CD4-positive, alpha-beta T cell treated with Interleukin-17A for 4 hours (primary cell): ENCODE results near the gene RITA1.
"Not testable (repeated sequence)": the region's sequence is repeated elsewhere in the genome, so short reads cannot be mapped to it uniquely, and the experiment has no call there.

Source experiments
- DNase-seq: peaks from one replicate; pipeline ENCODE4 v3.0.0-alpha.2; 2020; ENCODE audit warnings: mixed read lengths

The RITA1 gene

DNA sequence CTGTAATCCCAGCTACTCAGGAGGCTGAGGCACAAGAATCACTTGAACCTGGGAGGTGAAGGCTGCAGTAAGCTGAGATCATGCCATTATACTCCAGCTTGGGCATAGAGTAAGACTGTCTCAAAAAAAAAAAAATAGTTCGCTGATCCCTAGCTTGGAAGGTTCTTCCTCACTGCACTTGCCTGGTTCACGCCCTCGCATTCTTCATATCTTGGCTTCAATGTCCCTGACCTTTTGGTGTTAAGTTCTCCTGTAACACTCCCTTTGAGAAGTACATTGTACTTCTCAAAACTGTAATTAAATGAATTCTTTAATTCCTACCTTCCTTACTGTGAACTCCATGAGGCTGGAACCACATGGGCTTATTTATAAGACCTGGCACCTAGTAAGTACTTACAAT is 19.3 kb downstream of the RITA1 start:
- DNase-seq: no peak

DNA sequence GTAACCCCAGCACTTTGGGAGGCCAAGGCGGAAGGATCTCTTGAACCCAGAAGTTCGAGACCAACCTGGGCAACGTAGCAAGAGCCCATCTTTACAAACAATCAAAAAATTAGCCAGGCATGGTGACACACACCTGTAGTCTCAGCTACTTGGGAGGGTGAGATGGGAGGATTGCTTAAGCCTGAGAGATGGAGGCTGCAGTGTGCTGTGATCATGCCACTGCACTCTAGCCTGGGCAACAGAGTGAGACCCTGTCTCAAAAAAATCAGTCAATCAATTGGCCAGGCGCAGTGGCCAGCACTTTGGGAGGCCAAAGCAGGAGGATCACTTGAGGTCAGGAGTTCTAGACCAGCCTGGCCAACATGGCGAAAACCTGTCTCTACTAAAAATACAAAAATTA is 21.3 kb downstream of the RITA1 start:
- DNase-seq: not testable (repeated sequence)

DNA sequence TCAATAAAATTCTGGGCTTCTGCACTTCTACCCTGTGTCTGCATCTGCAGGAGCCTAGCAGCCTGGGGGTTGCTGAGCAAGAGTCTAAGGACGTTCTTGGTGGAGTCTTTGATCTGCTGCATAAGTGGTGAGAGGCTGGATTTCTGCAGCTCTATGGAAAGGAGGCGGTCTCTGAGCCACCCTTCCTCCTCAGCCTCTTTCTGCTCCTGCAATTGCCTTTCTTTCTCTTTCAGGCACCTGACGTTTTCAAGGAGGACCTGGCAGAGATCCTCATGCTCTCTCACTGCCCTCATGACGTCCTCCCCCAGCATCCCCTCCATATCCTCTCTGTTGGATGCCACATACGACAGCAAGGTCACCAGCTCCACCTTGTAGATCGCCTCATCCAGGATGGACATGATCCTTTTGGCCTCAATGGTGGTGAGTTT is 22.1 kb downstream of the RITA1 start:
- peak; percentile 35 for DNase-seq

- peak; percentile 47 for DNase-seq
These were observed 22.8 kb downstream of the RITA1 start for GRCh38 chr12:113208041-113208934.

GRCh38 chr12:113211160-113211559 is 25.6 kb downstream of the RITA1 start:
- DNase-seq: no peak

GRCh38 chr12:113214895-113215400 is 29.4 kb downstream of the RITA1 start:
- no peak for DNase-seq

- no peak for DNase-seq
These were observed 30.5 kb downstream of the RITA1 start for GRCh38 chr12:113216027-113216426.

DNA sequence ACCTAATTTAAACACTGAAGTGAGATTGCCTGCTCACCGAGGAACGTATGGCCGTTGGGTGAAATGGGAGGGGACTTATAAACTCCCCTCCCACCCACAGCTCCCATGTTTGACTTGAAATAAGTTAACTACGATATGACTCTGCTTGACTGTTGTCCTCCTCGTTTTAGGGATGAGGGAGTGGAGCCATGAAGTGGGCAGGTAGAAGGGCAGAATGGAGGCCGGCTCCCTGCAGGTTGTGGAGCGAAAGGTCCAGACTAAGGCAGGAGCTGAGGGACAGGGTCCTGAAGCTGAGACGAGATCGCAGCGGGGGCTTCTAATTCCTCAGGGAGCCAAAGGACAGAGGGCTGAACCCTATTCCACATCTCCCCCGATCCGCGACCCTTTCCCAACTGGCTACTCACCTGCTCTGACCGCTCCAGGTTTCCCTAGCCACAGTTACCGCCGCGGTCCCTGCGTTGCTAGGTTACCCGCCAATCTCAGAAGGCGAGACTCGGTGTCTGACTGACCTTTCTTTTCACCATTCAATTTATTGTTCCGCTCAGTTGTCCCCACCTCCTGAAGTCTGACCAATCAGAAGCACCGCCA is 35.2 kb downstream of the RITA1 start:
- DNase-seq: no peak

- DNase-seq: peak; percentile 99
These were observed 35.9 kb downstream of the RITA1 start, which contains the start of gene TPCN1 for GRCh38 chr12:113221181-113221996. TSS of gene TPCN1 (plus strand) at chr12:113221464. CDS start at chr12:113226853, 5,389 bp downstream.

DNA sequence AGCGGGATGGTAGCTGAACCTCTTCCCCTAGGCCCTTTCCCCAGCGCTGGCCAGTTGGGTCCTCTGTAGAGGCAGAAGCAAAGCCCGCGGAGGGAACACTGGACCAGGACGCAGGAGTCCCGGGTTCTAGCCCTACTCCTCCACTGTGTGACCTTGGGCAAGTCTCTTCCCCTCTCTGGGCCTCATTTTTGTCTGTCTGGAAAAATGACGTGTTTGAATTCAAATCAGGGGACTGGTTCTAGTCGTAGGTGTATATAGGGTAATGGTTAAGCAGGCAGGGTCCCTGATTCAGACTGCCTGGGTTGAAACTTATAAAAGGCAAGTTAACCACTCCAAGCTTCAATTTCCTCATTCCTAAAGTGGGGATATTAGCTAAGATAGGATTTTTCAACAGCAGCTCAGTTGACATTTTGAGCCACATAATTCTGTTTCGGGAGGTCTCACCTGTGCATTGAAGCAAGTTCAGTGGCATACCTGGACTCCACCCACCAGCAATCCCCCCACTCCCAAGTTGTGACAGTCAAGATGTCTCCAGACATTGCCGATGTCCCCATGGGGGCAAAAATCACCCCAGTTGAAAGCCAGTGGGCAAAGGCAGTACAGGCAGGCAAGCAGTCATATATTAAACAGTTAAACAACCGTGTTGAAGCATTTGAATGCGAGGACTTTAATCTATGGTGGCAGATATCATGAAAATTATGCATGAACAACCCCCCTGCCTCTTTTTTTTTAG is 36.6 kb downstream of the RITA1 start:
- DNase-seq: peak; percentile 22

DNA sequence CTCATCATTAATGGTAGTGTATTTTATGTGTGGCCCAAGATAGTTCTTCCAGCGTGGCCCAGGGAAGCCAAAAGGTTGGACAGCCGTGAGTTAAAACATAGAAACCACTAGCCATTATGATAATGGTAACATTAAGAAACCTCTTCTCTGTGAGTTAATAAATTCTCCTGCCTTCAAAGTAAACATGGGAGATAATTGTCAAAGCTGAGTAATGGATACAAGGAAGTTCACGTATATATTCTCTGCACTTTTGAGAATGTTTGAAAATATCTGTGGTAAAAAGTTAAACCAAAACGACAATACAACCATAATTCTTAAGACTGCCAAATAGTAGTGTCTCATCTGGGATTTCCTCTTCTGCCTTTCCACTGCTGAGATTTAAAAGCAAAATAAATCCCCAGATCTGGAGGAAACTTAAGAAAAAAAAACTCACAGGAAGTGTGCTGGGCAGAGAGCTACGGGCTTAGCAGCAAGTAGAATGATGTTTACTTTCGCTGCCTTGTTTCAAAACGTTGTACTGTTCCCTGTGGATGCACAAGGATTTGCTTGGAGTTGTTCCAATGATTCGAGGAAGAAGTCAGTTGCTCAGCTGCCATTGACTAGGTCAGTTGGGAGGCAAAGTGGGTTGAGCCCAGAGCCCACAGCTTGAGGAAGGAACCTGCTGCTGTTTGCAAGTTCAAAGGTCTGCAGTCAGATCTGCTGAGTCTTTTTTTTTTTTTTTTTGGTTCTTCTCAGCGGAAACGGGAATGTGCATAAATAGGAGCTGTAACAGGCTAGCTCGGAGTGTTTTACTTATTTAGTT is 37.4 kb downstream of the RITA1 start:
- peak; percentile 37 for DNase-seq

DNA sequence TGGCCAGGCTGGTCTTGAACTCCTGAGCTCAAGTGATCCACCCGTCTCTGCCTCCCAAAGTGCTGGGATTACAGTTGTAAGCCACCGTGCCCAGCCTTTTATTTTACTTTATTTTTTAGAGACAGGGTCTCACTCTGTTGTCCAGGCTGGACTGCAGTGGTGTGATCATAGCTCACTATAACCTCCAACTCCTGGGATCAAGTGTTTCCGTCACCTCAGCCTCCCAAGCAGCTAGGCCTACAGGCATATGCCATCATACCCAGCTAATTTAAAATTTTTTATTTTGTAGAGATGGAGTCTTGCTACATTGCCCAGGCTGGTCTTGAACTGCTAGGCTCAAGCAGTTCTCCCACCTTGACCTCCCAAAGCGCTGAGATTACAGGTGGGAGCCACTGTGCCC is 39.4 kb downstream of the RITA1 start:
- DNase-seq: no peak

GRCh38 chr12:113226696-113227568 is 41.4 kb downstream of the RITA1 start:
- no peak for DNase-seq

- no peak for DNase-seq
These were observed 42.3 kb downstream of the RITA1 start for GRCh38 chr12:113227686-113228391.

DNA sequence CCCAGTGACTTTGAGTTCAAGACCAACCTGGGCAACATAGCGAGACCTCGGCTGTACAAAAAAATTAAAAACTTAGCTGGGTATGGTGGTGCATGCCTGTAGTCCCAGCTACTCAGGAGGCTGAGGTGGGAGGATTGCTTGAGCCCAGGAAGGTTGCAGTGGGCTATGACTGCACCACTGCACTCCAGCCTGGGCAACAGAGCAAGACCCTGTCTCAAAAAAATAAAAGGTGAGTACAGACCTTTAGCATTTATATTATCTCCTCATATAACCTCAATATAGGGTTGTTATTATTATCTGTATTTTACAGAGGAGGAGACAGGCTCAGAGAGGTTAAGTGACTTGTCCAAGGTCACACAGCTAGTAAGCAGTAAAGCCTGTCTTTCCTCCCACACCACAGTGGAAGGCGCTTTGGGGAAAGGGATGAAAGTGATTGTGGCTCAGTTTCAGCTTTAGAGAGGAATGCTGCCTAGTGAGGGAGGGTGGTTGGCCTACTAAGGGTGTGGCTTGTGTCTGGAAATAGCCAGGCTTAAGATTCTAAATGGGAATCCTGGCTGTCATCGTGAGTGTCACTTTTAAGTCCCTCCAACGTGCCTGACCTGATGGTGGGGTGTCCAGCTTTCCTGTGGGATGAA is 43.0 kb downstream of the RITA1 start:
- DNase-seq: no peak

DNA sequence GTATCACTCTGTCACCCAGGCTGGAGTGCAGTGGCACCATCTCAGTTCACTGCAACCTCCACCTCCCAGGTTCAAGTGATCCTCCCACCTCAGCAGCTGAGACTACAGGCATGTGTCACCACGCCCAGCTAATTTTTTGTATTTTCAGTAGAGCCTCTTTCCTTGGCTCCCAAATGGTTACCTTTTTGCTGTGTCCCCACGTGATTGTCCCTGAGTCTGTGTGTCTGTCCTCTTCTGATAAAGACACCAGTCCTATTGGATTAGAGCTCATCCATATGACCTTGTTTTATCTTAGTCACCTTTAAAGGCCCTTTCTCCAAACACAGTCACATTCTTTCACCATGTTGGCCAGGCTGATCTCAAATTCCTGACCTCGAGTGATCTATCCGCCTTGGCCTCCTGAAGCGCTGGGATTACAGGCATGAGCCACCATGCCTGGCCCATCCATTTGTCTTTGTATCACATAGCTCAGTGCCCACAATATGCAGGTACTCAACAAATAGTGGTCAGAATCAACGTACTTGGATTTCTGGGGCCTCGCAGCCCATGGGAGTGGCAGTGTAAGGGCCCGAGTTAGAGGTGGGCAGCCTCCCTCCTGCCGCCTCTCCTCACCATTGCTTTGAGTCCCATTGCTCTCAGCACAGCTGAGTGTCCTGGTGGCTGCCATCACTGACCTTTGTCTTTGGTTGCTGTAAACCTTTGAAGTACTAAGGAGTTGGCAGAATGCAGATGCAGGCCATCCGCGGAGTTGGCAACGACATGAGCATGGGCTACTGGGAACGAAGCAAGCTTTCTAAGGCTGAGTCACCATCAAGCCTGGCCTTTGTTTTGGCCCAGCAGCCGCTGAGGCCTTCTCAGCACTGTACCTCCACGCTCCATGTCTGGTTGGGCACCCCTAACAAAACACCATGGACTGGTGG is 45.1 kb downstream of the RITA1 start:
- DNase-seq: no peak

DNA sequence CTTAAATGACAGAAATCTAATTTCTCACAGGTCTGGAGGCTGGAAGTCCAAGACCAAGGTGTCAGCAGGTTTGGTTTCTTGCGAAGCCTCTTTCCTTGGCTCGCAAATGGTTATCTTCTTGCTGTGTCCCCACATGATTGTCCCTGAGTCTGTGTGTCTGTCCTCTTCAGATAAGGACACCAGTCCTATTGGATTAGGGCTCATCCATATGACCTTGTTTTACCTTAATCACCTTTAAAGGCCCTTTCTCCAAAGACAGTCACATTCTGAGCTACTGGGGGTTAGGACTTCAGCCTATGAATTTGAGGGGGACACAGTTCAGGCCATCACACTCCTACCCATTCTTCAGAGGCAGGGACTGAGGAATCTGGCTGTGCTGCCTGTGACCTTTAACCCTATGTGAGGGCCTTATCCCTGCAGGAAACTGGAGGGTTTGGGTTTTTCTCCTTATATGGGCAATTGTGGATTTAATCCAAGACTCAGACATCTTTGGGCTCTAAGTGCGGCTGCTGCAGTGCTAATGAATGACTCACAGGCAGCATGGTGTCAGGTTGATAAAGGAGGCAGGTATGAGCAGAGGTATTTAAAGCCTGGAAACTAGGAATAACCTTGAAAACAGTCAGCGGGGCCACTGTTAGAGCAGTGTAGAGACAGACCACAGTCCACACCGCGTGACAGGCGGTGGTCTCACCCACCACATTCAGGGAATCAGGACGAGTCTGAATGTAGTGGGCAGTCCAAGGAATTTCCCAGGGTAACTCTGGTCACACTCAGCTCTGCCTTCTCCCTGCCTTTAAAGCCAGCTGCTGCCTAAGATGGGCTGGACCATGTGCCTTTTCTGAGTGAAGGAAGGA is 45.9 kb downstream of the RITA1 start:
- no peak for DNase-seq
